COR-L47 (cell line): ENCODE results near the gene CCL26.
A peak's percentile ranks its signal among the peaks of the same experiment; 100 is the strongest.
"Not testable (repeated sequence)": the region's sequence is repeated elsewhere in the genome, so short reads cannot be mapped to it uniquely, and the experiment has no call there.

Source experiments
- DNase-seq: peaks from one replicate; lab custom pipeline; 2025; lab: John Stamatoyannopoulos, UW

The CCL26 gene

DNA sequence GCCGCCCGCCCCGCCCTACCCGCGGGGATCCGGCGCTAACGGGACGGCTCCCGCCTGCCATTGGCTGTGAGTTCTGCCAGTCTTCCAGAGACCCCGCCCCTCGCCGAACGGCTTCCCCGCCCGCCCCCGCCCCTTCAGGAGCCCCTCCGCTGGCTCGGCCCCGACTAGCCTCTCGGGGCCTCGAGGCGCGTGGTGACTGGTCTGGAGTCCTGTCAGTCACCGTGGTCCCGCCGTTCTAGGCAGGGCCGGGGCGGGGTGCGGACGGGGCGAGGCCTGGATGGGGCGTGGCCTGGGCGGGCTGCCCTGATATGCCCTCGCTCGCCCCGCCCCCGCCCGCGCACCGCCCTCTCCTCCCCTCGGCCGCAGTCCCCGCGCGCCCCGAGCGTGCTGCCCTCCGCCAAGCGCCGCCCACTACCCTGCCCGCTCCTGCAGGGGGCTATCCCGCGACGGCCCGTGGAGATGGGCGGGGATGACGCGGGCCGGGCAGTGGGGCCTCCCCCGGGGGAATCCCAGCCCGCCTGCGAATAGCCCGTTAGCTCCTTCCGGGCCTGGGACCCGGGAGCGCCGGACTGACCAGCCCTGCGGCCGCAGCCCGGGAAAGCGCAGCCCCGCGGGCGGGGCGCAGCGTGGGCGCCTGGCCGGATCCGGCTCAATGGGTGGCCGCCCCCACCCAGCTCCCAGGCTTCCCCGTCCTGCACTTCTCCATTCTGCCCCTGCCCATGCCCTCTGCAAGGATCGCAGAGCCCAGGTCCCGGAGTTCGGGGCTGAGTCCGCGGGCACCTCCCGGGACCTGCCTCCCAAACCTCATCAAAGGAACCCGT is 32.8 kb downstream of the CCL26 start:
- peak; percentile 98 for DNase-seq

DNA sequence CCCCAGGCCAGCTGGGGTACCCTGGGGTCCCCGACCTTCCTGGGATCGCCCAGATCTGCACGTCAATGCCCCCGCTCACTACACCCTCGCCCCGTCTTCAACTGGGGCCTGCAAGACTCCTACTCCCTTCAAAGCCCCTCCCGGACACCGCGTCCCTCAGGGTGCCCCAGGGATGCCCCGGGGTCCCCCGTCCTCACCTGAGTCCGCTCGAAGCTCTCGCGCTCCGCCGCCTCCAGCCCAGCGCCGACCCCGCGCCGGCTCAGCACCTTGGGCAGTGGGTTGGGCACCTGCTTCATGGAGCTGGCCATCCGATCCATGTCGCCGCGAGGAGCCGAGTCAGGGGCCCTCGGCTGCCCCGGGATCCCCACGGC is 33.4 kb downstream of the CCL26 start, which contains the start of gene HIP1:
HIP1 (minus strand) TSS at position 338 of the 371 bp plus-strand sequence; CDS start at position 317, 21 bp downstream.
- DNase-seq = no peak

- no peak for DNase-seq
Observed at GRCh38 chr7:75737856-75738603, 34.0 kb downstream of the CCL26 start.

- DNase-seq = no peak
Observed at GRCh38 chr7:75735581-75736350, 36.2 kb downstream of the CCL26 start.

DNA sequence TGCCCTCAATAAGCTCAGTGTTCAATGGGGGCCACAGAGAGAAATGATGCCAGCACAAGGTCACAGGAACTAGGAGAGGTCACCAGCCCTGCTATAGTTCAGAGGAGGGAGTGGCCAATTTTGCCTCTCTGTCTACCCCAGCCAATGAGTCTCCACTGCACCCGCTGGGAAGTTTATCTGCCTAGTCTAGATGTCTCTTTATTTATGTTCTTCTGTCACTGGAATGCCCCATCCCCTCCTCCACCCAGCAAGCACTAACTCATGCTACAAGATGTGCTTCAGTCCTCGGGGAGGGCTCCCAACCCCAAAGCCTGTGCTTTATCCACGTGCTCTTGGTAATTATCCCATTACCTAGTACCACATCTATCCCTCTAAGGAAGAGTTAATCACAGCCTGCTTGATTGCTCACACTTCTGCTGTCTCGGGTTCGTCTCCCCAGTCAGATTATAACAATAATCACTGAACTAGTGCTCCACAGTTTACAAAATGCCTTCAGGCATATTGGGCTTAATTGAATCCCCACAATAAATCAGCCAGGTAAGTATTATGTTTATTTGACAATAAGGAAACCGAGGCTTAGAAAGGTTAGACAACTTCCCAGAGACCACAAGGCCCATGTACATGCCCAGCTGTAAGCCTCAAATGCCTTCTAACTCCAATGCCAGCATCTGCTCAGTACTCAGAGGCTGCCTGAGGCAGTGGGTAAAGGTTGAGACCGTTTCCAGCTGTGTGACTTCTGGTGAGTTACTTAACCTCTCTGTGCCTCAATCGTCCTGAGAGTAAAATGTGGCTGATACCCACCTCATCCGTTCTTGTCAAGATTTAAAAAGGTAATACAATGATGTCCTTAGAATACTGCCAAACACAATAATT is 37.2 kb downstream of the CCL26 start:
- no peak for DNase-seq

- DNase-seq = no peak
Observed at GRCh38 chr7:75732764-75733630, 39.0 kb downstream of the CCL26 start.

GRCh38 chr7:75732016-75732521 is 39.9 kb downstream of the CCL26 start:
- no peak for DNase-seq

DNA sequence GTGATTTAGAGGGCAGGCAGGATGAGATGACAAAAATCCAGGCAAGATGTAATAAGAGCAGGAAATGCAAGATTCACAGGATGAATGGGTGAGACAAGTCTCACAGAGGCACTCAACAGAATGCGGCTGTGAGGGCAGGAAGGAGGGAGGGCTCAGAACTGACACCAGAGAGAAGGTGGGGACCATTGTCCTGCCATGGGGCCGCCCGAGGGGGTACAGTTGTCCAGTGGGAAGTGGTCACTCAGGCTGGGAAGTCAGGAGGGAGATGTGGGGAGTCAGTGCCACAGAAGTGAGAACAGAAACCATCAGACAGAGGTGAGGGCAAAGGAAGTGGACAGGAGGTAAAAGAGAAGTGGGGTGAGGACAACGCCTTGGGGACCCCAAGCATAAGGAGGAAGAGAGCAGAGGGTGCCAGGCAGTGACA is 42.1 kb downstream of the CCL26 start:
- no peak for DNase-seq

- peak; percentile 96 for DNase-seq
Observed at GRCh38 chr7:75727881-75728593, 44.0 kb downstream of the CCL26 start.

GRCh38 chr7:75727351-75727750 is 44.7 kb downstream of the CCL26 start:
- not testable (repeated sequence) for DNase-seq

DNA sequence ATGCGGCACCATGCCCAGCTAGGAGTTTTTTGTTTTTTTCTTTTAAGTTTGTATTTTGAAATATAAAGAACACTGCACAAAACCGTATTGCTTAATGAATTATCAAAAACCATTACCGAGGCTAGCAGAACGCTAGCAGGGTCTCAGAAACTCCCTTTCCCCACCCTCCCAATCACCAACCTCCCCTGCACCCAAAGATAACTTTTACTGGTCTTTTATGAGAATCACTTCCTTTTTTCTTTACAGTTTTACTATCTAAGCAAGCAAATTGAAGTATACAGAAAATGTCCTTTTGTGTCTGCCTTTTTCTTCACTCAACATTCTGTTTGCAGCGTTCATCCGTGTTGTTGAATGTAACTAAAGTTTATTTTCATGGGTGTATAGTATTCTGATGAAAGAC is 46.7 kb downstream of the CCL26 start:
- DNase-seq = no peak

DNA sequence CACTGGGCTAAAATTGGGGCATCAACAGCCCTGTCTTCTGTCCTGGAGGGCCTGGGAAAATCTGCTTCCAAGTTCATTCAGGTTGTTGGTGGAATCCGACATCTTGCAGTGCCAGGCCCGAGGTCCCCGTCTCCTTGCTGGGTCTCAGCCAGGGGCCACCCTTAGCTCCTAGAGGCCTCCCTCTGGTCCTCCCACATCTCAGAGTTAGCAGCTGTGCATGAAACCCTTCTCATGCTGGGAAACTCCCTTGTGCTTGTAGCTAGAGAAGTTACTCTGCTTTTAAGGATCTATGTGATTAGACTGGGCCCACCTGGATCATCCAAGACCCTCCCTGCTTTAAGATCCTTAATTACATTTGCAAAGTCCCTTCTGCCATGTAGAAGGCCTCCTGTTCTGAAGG is 48.6 kb downstream of the CCL26 start:
- DNase-seq = no peak

- DNase-seq = no peak
Observed at GRCh38 chr7:75722373-75722772, 49.6 kb downstream of the CCL26 start.

GRCh38 chr7:75721922-75722321 is 50.1 kb downstream of the CCL26 start:
- DNase-seq = not testable (repeated sequence)

DNA sequence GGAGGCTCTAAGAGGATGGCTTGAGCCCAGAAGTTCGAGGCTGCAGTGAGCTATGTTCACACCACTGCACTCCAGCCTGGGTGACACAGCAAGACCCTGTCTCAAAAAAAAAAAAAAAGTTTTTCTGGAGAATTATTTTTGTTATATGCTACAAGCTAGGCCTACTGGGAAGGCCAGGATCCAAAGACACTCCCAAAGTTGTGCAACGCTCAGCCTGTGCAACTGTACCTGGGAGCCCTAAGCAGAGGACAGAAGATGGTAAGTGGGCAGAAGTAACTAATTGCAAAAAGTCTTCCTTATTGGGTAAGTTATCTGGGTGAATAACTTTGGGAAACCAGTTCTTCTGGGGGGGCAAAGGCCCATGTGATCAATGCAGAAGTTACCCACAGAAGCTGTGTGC is 50.6 kb downstream of the CCL26 start:
- no peak for DNase-seq

DNA sequence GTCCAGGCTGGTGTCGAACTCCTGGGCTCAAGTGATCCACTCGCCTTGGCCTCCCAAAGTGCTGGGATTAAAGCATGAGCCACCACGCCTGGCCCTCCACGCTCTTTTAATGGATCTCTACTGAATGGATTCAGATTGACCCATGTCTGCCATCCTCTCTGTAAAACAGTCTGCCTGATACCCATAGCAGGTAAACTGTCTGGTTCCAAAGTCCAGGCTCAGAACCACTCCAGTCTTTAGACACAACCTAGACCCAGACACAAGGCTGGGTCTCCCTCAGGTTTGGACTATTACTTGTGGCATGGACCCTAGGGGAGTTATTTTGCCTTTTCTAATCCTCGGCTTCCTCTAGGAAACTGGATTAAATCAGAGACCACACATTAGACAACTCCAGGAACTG is 52.4 kb downstream of the CCL26 start:
- no peak for DNase-seq
